Stimulated activated CD4-positive, alpha-beta T cell treated with anti-CD3 and anti-CD28 coated beads, Interleukin-1b, Interleukin-23, amount 100 ng/mL, for 48 hours (primary cell): ENCODE measurements around the gene DNAJC1.

Source experiments
- DNase-seq: peaks from one replicate; pipeline ENCODE4 v3.0.0-alpha.2; 2020

Gene DNAJC1

GRCh38 chr10:21954690-21955089 lies 48.8 kb downstream of the DNAJC1 start:
- DNase-seq = no peak

GRCh38 chr10:21954132-21954531 lies 49.4 kb downstream of the DNAJC1 start:
- DNase-seq = no peak

GRCh38 chr10:21953585-21954057 lies 49.9 kb downstream of the DNAJC1 start:
- no peak for DNase-seq

- no peak for DNase-seq
These were observed 53.0 kb downstream of the DNAJC1 start for GRCh38 chr10:21950566-21950965.

- DNase-seq = no peak
These were observed 56.6 kb downstream of the DNAJC1 start for GRCh38 chr10:21946946-21947345.

GRCh38 chr10:21944727-21945386 lies 58.7 kb downstream of the DNAJC1 start:
- DNase-seq = no peak

- DNase-seq = no peak
These were observed 59.8 kb downstream of the DNAJC1 start for GRCh38 chr10:21943633-21944265.

- no peak for DNase-seq
These were observed 68.0 kb downstream of the DNAJC1 start for GRCh38 chr10:21935439-21936023.

- no peak for DNase-seq
These were observed 69.2 kb downstream of the DNAJC1 start for GRCh38 chr10:21934307-21934706.

GRCh38 chr10:21929070-21929469 lies 74.5 kb downstream of the DNAJC1 start:
- no peak for DNase-seq

- DNase-seq = no peak
These were observed 75.7 kb downstream of the DNAJC1 start for GRCh38 chr10:21927631-21928353.

- DNase-seq = no peak
These were observed 76.6 kb downstream of the DNAJC1 start for GRCh38 chr10:21926949-21927348.

GRCh38 chr10:21926358-21926925 lies 77.1 kb downstream of the DNAJC1 start:
- DNase-seq = no peak

GRCh38 chr10:21925851-21926250 lies 77.7 kb downstream of the DNAJC1 start:
- no peak for DNase-seq

GRCh38 chr10:21924511-21924910 lies 79.0 kb downstream of the DNAJC1 start:
- no peak for DNase-seq

GRCh38 chr10:21920633-21921032 lies 82.9 kb downstream of the DNAJC1 start:
- no peak for DNase-seq

- no peak for DNase-seq
These were observed 83.6 kb downstream of the DNAJC1 start for GRCh38 chr10:21919906-21920305.

- DNase-seq = no peak
These were observed 84.4 kb downstream of the DNAJC1 start for GRCh38 chr10:21919117-21919516.

- DNase-seq = no peak
These were observed 90.9 kb downstream of the DNAJC1 start for GRCh38 chr10:21912625-21913024.

GRCh38 chr10:21910798-21911197 lies 92.7 kb downstream of the DNAJC1 start:
- DNase-seq = no peak

- DNase-seq = no peak
These were observed 96.1 kb downstream of the DNAJC1 start for GRCh38 chr10:21907436-21907835.

GRCh38 chr10:21904930-21905329 lies 98.6 kb downstream of the DNAJC1 start:
- DNase-seq = no peak

- no peak for DNase-seq
These were observed 103.8 kb downstream of the DNAJC1 start for GRCh38 chr10:21899736-21900135.
